ENCODE measurements around the gene HHIPL1.
A peak's percentile ranks its signal among the peaks of the same experiment; 100 is the strongest.

HHIPL1 gene

GRCh38 chr14:99612071-99612737 lies 32.7 kb upstream of the HHIPL1 start:
- no peak for DNase-seq

DNA sequence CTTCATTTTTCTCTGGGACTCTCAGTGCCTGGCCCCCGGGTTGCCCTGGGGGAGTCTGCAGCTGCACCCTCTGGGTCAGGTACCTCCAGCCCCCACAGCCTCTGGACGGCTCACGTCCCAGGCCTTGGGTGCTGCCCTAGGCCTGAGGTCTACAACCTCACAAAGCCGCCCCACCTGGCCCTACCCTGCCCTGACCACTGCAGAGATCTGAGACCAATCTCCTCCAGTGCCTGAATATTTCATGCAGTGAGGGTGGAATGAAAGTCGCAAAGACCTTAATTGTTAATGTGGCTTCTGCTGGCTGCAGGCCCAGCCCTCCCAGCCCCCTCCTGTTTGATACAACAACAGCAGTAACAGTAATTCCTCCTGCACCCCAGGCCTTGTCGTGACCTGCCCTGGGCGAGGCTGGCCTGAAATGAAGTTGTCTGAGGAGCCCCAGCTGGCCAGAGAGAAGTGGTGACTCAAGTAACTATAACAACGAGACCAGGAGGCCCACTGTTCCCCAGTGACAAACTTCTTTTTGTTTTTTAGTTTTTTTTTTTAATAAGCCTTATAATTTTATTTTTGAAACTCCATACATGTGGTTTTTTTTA lies 32.1 kb upstream of the HHIPL1 start:
- DNase-seq: no peak

DNA sequence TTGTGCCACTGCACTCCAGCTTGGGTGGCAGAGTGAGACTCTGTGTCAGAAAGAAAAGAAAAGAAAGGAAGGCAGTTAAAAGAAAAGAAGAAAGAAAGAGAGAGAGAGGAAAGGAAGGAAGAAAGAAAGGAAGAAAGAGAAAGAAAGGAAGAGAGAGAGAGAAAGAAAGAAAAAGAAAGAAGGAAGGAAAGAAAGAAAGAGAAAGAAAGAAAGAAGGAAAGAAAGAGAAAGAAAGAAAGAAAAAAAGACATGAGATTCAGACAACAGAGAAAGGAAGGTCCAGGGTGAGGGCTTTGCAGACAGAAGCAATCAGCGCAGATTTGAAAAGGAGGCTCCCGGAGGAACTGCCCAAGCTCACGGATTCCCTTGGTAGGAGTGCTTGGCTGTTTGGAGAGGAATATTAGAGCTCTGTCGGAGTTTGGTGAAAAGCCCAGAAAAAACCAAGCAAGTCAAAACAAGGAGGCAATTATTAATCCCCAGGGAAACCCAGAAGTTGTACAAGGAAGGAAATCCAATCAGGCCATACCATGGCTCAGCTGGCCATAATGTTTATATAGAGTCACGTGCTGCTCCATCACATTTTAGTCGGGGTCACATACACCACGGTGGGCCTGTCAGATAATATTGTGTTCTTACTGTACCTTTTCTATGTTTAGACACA lies 29.3 kb upstream of the HHIPL1 start:
- no peak for DNase-seq

- no peak for DNase-seq
These were observed 27.8 kb upstream of the HHIPL1 start for GRCh38 chr14:99616832-99617800.

GRCh38 chr14:99619835-99620834 lies 24.8 kb upstream of the HHIPL1 start:
- DNase-seq: no peak

GRCh38 chr14:99621948-99622347 lies 23.0 kb upstream of the HHIPL1 start:
- no peak for DNase-seq

DNA sequence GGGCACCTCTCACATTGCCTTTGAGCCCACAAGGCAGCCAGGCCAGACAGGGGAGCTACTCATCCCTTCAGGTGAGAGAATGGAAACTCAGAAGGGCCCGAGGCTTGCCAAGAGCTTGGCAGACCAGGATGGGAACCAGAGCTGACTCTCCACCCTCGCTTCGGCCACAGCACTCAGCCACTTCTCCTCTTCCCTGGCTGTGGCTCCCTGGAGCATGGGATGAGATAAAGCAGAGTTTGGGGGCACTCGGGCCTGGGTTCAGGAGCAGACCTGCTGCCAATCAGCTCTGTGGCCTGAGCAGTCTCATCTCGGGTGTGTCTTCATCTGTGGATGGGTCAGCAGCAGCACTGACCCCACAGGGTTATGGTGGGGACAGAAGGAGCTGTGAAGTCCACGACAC lies 20.9 kb upstream of the HHIPL1 start:
- DNase-seq: no peak

DNA sequence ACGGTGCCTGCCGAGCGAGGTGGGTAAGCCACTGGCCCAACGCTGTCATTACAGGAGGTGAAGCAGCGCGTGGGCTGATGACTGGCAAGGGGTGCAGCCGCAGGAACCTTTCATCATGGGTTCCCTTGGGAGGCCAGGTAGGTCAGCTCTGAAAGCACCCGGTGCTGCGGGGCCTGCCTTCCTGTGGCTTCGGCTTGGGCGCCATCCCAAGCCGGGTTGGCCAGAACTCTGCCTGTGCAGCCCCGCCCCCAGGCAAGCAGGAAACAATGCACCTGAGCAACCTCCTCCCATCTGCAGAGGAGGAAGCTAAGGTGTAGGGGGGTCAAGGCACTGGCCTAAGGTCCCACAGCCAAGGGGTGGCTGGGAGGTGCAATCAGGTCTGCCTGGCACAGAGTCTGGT lies 20.0 kb upstream of the HHIPL1 start:
- DNase-seq: no peak

GRCh38 chr14:99625476-99625875 lies 19.5 kb upstream of the HHIPL1 start:
- DNase-seq: no peak

- DNase-seq: no peak
These were observed 18.8 kb upstream of the HHIPL1 start for GRCh38 chr14:99626041-99626648.

DNA sequence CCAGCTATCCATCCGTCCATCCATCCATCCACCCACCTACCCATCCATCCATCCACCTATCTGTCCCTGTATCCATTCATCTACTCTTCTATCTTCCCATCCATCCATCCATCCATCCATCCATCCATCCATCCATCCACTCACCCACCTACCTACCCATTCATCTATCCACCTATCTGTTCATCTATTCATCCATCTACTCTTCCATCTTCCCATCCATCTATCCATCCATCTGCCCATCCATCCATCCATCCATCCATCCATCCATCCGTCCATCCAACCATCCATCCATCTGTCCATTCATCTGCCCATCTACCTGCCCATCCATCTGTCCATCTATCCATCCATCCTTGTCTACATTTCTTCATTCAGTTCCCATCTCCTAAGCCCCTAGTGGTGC lies 17.8 kb upstream of the HHIPL1 start:
- DNase-seq: no peak

- no peak for DNase-seq
These were observed 17.2 kb upstream of the HHIPL1 start for GRCh38 chr14:99627510-99628381.

DNA sequence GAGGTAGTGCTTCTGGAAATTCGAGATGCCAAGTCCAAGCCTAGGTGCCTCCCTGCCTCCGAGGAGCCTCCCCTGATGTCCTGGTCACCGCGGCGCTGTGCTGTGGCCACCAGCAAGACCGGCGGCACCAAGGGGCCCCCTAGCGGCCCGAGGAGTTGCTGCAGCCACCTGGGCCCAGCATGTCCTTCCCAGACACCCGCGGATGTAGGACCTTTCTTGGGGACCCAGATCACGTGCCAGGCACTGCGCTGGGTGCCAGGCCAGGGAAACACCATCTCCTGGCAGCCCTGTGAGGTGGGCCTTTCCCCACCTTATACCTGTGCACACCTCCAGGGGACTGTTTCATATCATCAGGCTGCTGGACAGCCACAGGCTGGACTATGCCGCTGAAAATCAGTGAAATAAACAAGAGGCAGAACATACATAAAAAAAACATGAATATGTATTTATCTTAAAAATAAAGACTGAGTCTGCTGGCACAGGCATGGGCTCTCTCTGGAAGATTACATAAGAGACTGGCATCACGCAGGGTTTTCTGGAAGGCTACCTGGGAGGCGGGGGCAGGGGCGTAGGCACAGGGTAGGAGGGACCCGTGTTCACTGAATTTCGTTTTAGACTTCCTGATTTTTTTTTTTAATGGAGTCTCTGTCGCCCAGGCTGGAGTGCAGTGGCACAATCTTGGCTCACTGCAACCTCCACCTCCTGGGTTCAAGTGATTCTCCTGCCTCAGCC lies 15.9 kb upstream of the HHIPL1 start:
- peak in 1 of 2 experiments; percentile 43 for DNase-seq

DNA sequence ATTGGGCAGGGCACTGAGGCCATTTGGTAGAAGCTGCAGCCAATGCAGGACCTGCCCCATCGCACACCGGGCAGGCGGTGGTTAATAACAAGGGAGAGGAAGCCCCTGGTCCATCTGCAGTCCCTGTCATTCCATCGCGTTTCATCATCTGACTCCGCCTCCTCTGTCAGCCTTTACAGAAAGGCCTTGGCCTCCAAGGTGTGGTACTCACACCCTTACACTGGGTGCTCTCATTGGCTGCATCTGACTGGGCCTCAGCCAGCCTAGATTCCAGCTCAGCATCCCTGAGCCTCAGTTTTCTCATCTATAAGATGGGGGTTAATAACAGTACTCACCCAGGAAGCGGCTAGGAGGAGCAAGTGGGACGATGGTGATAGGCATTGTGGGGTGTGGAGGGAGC lies 14.7 kb upstream of the HHIPL1 start:
- DNase-seq: no peak

- no peak for DNase-seq
These were observed 12.4 kb upstream of the HHIPL1 start for GRCh38 chr14:99632410-99633035.

GRCh38 chr14:99633141-99633540 lies 11.8 kb upstream of the HHIPL1 start:
- DNase-seq: no peak

DNA sequence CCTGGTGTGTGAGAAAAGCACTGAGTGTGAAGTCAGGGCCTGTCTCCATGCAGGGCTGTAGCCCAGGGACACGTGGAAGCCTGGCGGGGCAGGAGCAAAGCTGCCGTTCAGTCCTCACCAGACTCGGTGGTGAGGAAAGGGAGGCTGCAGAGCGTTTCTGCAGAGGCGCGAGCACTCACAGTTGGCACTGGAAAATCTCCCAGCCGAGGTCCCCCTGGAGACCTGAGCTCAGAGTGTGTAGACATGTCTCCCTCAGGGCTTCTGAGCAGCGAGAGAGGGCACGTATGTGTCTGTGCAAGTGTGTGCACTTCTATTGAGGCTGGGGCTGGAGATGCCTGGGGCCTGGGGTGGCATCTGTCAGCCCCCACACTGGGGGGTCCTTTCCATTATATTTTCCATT lies 11.0 kb upstream of the HHIPL1 start:
- no peak for DNase-seq

DNA sequence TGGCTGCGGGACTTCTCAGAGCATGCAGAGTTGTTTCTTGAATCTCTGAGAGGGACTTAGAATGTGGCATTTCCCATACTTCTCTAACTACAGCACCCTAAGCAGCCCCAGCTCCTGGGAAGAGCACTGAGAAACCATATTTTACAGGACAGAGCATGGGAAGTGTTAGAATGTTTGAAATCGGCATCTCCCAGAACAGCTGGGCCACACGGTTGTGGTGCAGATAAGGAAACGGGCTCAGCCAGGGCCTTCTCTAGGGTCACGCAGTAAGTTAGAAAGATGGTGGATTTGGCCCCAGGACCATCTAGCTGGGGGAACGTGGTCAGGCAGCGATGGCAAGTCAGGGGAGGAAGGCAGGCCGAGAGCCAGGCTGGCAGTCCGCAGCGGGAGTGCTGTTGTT lies 10.5 kb upstream of the HHIPL1 start:
- DNase-seq: no peak

- DNase-seq: no peak
These were observed 9.8 kb upstream of the HHIPL1 start for GRCh38 chr14:99635116-99635515.
